WTC11 (cell line): ENCODE measurements around the gene ENAH.

ENCODE experiments used
- ATF2 ChIP-seq: sonication (generic); formaldehyde crosslinking; IDR thresholded peaks from 2 replicates; pipeline ENCODE4 v1.8.1; 2022; ENCODE audit warnings: low read depth, missing genetic modification reagents, borderline replicate concordance
- CTCF ChIP-seq: fragments of 200-600 bp; IDR thresholded peaks from 2 replicates; pipeline ENCODE4 v1.8.0; 2022; ENCODE audit warnings: antibody characterized with exemption
- MAX ChIP-seq: sonication (generic); formaldehyde crosslinking; IDR thresholded peaks from 2 replicates; pipeline ENCODE4 v1.8.0; 2022; ENCODE audit warnings: mild to moderate bottlenecking, missing genetic modification reagents
- TEAD4 ChIP-seq: sonication (generic); formaldehyde crosslinking; IDR thresholded peaks from 2 replicates; pipeline ENCODE4 v1.8.0; 2022; ENCODE audit warnings: mild to moderate bottlenecking, missing genetic modification reagents

- no peak for TF ChIP-seq CTCF
- TF ChIP-seq ATF2 (CRISPR knock-in tag) = no peak
- TF ChIP-seq MAX (CRISPR knock-in tag) = no peak
- no peak for TF ChIP-seq TEAD4 (CRISPR knock-in tag)
Measured at GRCh38 chr1:225549821-225550220, 103.1 kb downstream of the ENAH start.
